Activated CD4-positive, alpha-beta T cell treated with anti-CD3 and anti-CD28 coated beads for 36 hours (primary cell): ENCODE results near the gene TNFRSF6B. TPM values are rescaled to one million over a fixed set of nuclear protein-coding genes. Genes with fewer than 3 reads are reported as not detected.
A peak's percentile ranks its signal among the peaks of the same experiment; 100 is the strongest.

Experiments
- ATAC-seq: fragments of 200-7000 bp; cut with Tn5 transposase; one replicate; pipeline ENCODE4 v1.10.0; 2021; ENCODE audit warnings: mild to moderate bottlenecking, moderate library complexity
- CTCF ChIA-PET: fragments of 350-600 bp; sonication (Branson Sonifier 250); formaldehyde crosslinking; loops from one replicate; lab custom pipeline; 2021; ENCODE audit warnings: antibody characterized with exemption; lab: Charles Lee
- POLR2A ChIA-PET: fragments of 350-600 bp; sonication (Branson Sonifier 250); formaldehyde crosslinking; loops from one replicate; lab custom pipeline; 2021; ENCODE audit warnings: antibody characterized with exemption, inconsistent platforms; lab: Charles Lee
- DNase-seq: peaks from one replicate; pipeline ENCODE4 v3.0.0-alpha.2; 2020
- H3K27ac Mint-ChIP-seq: one replicate; pipeline ENCODE4 v1.8.0; 2021; ENCODE audit warnings: mixed read lengths
- H3K27me3 Mint-ChIP-seq: one replicate; pipeline ENCODE4 v1.8.0; 2021; ENCODE audit warnings: mixed read lengths
- H3K36me3 Mint-ChIP-seq: one replicate; pipeline ENCODE4 v1.8.0; 2021; ENCODE audit warnings: low read depth, mixed read lengths
- H3K4me1 Mint-ChIP-seq: one replicate; pipeline ENCODE4 v1.8.0; 2021; ENCODE audit warnings: mixed read lengths
- H3K4me3 Mint-ChIP-seq: one replicate; pipeline ENCODE4 v1.8.0; 2021; ENCODE audit warnings: mild to moderate bottlenecking, moderate library complexity, mixed read lengths
- H3K9me3 Mint-ChIP-seq: one replicate; pipeline ENCODE4 v1.8.0; 2021; ENCODE audit warnings: low read depth, mixed read lengths
- intact Hi-C, 2 experiments: fragments of 100-400 bp; cut with DNase I in 1 of 2; cut with micrococcal nuclease in 1 of 2; formaldehyde crosslinking; loops; one replicate each; pipeline versions ENCODE4 v1.14.2 to v1.15.1; 2022 to 2024; cut with DNase I, micrococcal nuclease
- total RNA-seq, 2 experiments: library from RNA; stranded (reverse); gene quantifications; one replicate each; pipeline ENCODE4 v1.2.3, GENCODE V29; 2021

TNFRSF6B gene
- total RNA-seq, 2 experiments from 2014 or later: 0.21 to 1.7 TPM

GRCh38 chr20:63693733-63694583 is 2.5 kb upstream of the TNFRSF6B start:
- CTCF ChIA-PET: no interaction called here
- POLR2A ChIA-PET: no interaction called here
- no peak overlapping the region for H3K27ac Mint-ChIP-seq

GRCh38 chr20:63694584-63695423 is 1.6 kb upstream of the TNFRSF6B start:
- ATAC-seq (no peak), DNase-seq (peak; percentile 5)
- no peaks in the 10 kb centered on the region for H3K27me3 Mint-ChIP-seq
- intact Hi-C loops: loop anchor here in 1 of 2 experiments (5.0 kb wide), 1 partner anchor 42 kb away; the partner anchor contains the start of genes LIME1 and SLC2A4RG
- POLR2A ChIA-PET: no interaction called here
- no peak overlapping the region for H3K4me3 Mint-ChIP-seq
- H3K27ac Mint-ChIP-seq: no peak overlapping the region
- CTCF ChIA-PET: no interaction called here
- peaks cover 15% of the 10 kb centered on the region for H3K36me3 Mint-ChIP-seq
- H3K9me3 Mint-ChIP-seq: no peaks in the 10 kb centered on the region
- H3K4me1 Mint-ChIP-seq: peaks cover 24% of the 10 kb centered on the region

More at GRCh38 chr20:63693733-63694583, 2.5 kb upstream of the TNFRSF6B start:
- intact Hi-C loops: no loop called here
- Mint-ChIP-seq H3K27me3 (no peaks in the 10 kb centered on the region), H3K9me3 (no peaks in the 10 kb centered on the region), H3K4me1 (peaks cover 19% of the 10 kb centered on the region), H3K36me3 (peaks cover 15% of the 10 kb centered on the region), H3K4me3 (peak overlapping the region; percentile 49)
- DNase-seq (no peak), ATAC-seq (no peak)

DNA sequence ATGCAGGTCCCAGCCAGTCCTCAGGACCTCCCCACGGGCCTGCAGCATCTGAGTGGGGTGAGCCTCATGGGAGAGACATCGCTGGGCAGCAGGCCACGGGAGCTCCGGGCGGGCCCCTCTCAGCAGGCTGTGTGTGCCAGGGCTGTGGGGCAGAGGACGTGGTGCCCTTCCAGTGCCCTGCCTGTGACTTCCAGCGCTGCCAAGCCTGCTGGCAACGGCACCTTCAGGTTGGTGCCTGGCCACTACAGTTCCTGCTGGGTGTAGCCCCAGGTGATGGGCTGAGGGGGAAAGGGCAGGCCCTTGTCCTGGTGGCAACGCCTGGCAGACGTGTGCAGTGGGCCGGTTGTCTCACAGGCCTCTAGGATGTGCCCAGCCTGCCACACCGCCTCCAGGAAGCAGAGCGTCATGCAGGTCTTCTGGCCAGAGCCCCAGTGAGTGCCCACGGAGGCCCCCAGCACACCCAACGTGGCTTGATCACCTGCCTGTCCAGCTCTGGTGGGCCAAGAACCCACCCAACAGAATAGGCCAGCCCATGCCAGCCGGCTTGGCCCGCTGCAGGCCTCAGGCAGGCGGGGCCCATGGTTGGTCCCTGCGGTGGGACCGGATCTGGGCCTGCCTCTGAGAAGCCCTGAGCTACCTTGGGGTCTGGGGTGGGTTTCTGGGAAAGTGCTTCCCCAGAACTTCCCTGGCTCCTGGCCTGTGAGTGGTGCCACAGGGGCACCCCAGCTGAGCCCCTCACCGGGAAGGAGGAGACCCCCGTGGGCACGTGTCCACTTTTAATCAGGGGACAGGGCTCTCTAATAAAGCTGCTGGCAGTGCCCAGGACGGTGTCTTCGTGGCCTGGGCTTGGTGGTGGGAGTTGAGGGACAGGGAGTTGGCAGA is 787 bp upstream of the TNFRSF6B start:
- H3K4me3 Mint-ChIP-seq: no peak overlapping the region
- no peak overlapping the region for H3K27ac Mint-ChIP-seq
- peaks cover 13% of the 10 kb centered on the region for H3K36me3 Mint-ChIP-seq

GRCh38 chr20:63696306-63696627 is 185 bp upstream of the TNFRSF6B start:
- POLR2A ChIA-PET: interaction anchor here (0.7 kb wide), 1 partner anchor 764 kb away, joined by 3 read pairs; no protein-coding TSS in a partner anchor
- ATAC-seq (peak; percentile 33), DNase-seq (peak; percentile 59)
- Mint-ChIP-seq H3K27ac (no peak overlapping the region), H3K36me3 (peaks cover 12% of the 10 kb centered on the region), H3K9me3 (no peaks in the 10 kb centered on the region), H3K4me3 (no peak overlapping the region), H3K27me3 (no peaks in the 10 kb centered on the region), H3K4me1 (peaks cover 29% of the 10 kb centered on the region)
- intact Hi-C loops: loop anchor here in 1 of 2 experiments (5.0 kb wide), 1 partner anchor 41 kb away; the partner anchor contains the start of genes LIME1 and SLC2A4RG
- CTCF ChIA-PET: interaction anchor here (0.9 kb wide), 1 partner anchor 11 kb away, joined by 3 read pairs; the partner anchor contains the start of genes ARFRP1 and ZGPAT

More for the DNA sequence above, 787 bp upstream of the TNFRSF6B start:
- peaks cover 29% of the 10 kb centered on the region for H3K4me1 Mint-ChIP-seq
- POLR2A ChIA-PET: interaction anchor here (0.7 kb wide), 1 partner anchor 764 kb away, joined by 3 read pairs; no protein-coding TSS in a partner anchor
- no peak for ATAC-seq
- CTCF ChIA-PET: interaction anchor here (0.9 kb wide), 1 partner anchor 12 kb away, joined by 3 read pairs; the partner anchor contains the start of genes ARFRP1 and ZGPAT
- H3K27me3 Mint-ChIP-seq: no peaks in the 10 kb centered on the region
- intact Hi-C loops: loop anchor here in 1 of 2 experiments (5.0 kb wide), 1 partner anchor 42 kb away; the partner anchor contains the start of genes LIME1 and SLC2A4RG
- no peaks in the 10 kb centered on the region for H3K9me3 Mint-ChIP-seq
- DNase-seq: peak; percentile 10

DNA sequence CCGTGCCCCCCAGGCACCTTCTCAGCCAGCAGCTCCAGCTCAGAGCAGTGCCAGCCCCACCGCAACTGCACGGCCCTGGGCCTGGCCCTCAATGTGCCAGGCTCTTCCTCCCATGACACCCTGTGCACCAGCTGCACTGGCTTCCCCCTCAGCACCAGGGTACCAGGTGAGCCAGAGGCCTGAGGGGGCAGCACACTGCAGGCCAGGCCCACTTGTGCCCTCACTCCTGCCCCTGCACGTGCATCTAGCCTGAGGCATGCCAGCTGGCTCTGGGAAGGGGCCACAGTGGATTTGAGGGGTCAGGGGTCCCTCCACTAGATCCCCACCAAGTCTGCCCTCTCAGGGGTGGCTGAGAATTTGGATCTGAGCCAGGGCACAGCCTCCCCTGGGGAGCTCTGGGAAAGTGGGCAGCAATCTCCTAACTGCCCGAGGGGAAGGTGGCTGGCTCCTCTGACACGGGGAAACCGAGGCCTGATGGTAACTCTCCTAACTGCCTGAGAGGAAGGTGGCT is 960 bp downstream of the TNFRSF6B start:
- no peak overlapping the region for H3K27ac Mint-ChIP-seq
- CTCF ChIA-PET: interaction anchor here (0.7 to 1.6 kb wide), 3 partner anchors 55 to 220 kb away, joined by 3 to 4 read pairs (median 4); no protein-coding TSS in a partner anchor

GRCh38 chr20:63697868-63698545 is 1.6 kb downstream of the TNFRSF6B start:
- Mint-ChIP-seq H3K9me3 (no peaks in the 10 kb centered on the region), H3K4me1 (peaks cover 29% of the 10 kb centered on the region), H3K27ac (no peak overlapping the region), H3K4me3 (no peak overlapping the region), H3K27me3 (no peaks in the 10 kb centered on the region), H3K36me3 (peaks cover 4% of the 10 kb centered on the region)
- ChIA-PET CTCF (interaction anchor here (0.7 to 1.6 kb wide), 6 partner anchors 9 to 220 kb away, joined by 3 to 5 read pairs (median 4); partner anchors contain the start of genes ARFRP1 and ZGPAT), POLR2A (interaction anchor here (0.7 to 1.0 kb wide), 2 partner anchors 56 to 411 kb away, joined by 3 to 4 read pairs; no protein-coding TSS in a partner anchor)
- ATAC-seq (no peak), DNase-seq (peak; percentile 11)
- intact Hi-C loops: loop anchor here (2.0 to 5.0 kb wide), 2 partner anchors 39 to 161 kb away; partner anchors contain the start of genes LIME1 (in 1 of the 2), PTK6 (in 1 of the 2) and SLC2A4RG (in 1 of the 2)

More for the DNA sequence above, 960 bp downstream of the TNFRSF6B start:
- ATAC-seq (no peak), DNase-seq (peak; percentile 25)
- Mint-ChIP-seq H3K36me3 (peaks cover 6% of the 10 kb centered on the region), H3K4me3 (peak overlapping the region; percentile 23), H3K27me3 (no peaks in the 10 kb centered on the region), H3K4me1 (peaks cover 29% of the 10 kb centered on the region), H3K9me3 (no peaks in the 10 kb centered on the region)
- intact Hi-C loops: loop anchor here in 1 of 2 experiments (5.0 kb wide), 1 partner anchor 40 kb away; the partner anchor contains the start of genes LIME1 and SLC2A4RG
- POLR2A ChIA-PET: interaction anchor here (0.6 to 0.9 kb wide), 3 partner anchors 10 to 412 kb away, joined by 3 to 5 read pairs (median 3); no protein-coding TSS in a partner anchor

- Mint-ChIP-seq H3K36me3 (peaks cover under 1% of the 10 kb centered on the region), H3K27ac (peak overlapping the region; percentile 82), H3K4me1 (peaks cover 26% of the 10 kb centered on the region), H3K9me3 (no peaks in the 10 kb centered on the region), H3K27me3 (no peaks in the 10 kb centered on the region), H3K4me3 (no peak overlapping the region)
- ChIA-PET POLR2A (interaction anchor here (1.0 kb wide), 1 partner anchor 57 kb away, joined by 4 read pairs; no protein-coding TSS in a partner anchor), CTCF (interaction anchor here (0.7 to 1.6 kb wide), 4 partner anchors 9 to 57 kb away, joined by 3 to 5 read pairs (median 4); partner anchors contain the start of genes ARFRP1 and ZGPAT)
- ATAC-seq (peak; percentile 78), DNase-seq (peak; percentile 85)
- intact Hi-C loops: loop anchor here (2.0 to 5.0 kb wide), 2 partner anchors 38 to 162 kb away; partner anchors contain the start of genes LIME1 (in 1 of the 2), PTK6 (in 1 of the 2) and SLC2A4RG (in 1 of the 2)
These were observed 2.5 kb downstream of the TNFRSF6B start for GRCh38 chr20:63698739-63699465.

GRCh38 chr20:63699466-63700198 is 3.2 kb downstream of the TNFRSF6B start:
- no peaks in the 10 kb centered on the region for H3K9me3 Mint-ChIP-seq
- DNase-seq (peak; percentile 12), ATAC-seq (no peak)
- H3K4me3 Mint-ChIP-seq: no peak overlapping the region
- H3K4me1 Mint-ChIP-seq: peaks cover 26% of the 10 kb centered on the region
- intact Hi-C loops: loop anchor here (2.0 to 5.0 kb wide), 2 partner anchors 38 to 163 kb away; partner anchors contain the start of genes LIME1 (in 1 of the 2), PTK6 (in 1 of the 2) and SLC2A4RG (in 1 of the 2)
- ChIA-PET POLR2A (no interaction called here), CTCF (no interaction called here)
- no peaks in the 10 kb centered on the region for H3K27me3 Mint-ChIP-seq
- H3K36me3 Mint-ChIP-seq: peaks cover 3% of the 10 kb centered on the region
- H3K27ac Mint-ChIP-seq: peak overlapping the region; percentile 82
